ENCODE data around the gene SUPT3H.
"Not testable (repeated sequence)": the region's sequence is repeated elsewhere in the genome, so short reads cannot be mapped to it uniquely, and the experiment has no call there.

The SUPT3H gene

GRCh38 chr6:45253453-45253852 is 124.3 kb downstream of the SUPT3H start:
- DNase-seq, result no peak

- no peak for DNase-seq
Measured at GRCh38 chr6:45231660-45232059, 146.1 kb downstream of the SUPT3H start.

GRCh38 chr6:45229416-45229815 is 148.3 kb downstream of the SUPT3H start:
- no peak for DNase-seq

- DNase-seq, result no peak
Measured at GRCh38 chr6:45226081-45226480, 151.7 kb downstream of the SUPT3H start.

GRCh38 chr6:45222380-45222779 is 155.4 kb downstream of the SUPT3H start:
- DNase-seq, result no peak

- DNase-seq, result no peak
Measured at GRCh38 chr6:45215759-45216158, 162.0 kb downstream of the SUPT3H start.

DNA sequence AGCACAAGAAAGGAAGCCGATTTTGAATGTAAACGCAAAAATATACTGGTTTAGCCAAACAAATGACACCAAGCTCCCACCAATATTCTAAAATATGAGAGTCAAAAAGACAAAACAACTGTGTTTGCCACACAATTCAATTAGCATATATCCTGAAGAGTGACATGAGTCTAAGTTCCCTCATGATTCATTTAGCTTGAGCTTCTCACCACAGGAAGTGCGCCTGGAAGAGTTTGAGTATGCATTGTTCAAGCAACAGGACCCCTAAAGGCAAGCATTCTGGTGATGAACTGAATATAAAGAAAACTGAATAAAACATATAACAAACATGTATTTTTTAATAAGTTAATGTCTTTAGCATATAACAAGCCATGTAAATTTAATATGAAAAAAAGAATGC is 164.8 kb downstream of the SUPT3H start:
- no peak for DNase-seq

- DNase-seq, result no peak
Measured at GRCh38 chr6:45209762-45210161, 168.0 kb downstream of the SUPT3H start.

DNA sequence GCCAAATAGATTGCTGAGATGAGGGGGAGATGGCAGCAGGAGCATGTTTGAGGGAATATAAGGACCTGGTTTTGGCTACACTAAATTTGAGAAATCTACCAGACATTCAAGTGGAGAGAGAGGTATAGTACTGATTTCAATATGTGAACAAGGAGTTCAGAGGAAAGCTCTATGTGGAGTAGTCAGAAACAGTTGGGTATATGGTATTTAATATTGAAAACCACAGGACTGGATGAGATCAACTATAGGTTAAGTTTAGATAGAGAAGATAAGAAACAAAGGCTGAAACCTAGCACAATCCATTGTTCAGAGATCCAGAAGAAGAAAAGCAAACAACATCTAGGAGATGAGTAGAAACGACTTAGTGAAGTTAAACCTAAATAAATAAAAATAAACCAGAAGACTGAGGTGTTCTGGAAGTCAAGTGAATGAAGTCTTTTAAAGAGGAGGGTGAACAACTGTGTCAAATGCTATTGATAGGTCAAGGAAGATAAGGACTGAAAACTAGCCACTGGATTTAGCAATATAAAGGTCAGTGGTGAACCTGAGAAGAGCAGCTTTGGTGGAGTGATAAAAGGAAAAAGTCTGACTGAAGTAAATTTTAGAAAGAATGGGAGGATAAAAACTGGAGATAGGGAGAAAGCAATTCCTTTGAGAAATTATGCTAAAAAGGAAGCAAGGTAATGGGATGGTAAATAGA is 170.8 kb downstream of the SUPT3H start:
- no peak for DNase-seq

DNA sequence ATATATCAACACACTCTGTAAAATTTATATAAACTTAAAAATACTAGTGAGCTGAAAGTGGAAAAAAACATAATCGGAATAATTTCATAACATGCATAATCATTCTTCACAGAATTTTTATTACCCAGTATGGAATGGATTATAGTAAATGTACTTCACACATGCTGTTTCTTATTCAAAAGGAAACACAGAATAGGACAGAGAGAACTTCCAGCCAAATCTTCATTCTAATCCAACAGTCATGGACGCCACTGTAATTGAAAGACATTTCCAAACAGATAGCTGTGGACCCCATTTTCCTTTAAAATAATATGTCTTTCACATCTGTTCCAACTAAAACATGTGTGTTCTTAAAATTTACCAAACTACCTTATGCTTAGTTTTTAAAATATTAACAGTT is 176.2 kb downstream of the SUPT3H start:
- DNase-seq, result no peak

DNA sequence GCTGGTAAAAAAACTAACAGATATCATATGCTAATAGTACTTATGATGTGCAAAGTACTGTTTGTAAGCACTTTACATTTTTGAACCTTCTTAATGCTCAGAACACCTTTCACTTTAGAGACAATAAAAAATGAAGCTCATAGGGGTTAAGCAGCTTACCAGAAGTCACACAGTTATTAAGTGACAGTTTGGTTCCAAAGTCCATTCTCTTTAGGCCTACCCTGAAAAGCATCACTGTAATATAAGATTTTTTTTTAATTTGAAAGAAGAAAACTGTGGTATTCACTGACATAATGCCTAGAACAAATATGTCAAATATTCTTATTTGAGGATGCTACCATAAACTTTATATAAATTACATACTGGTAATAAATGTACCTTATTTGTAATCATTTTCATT is 177.2 kb downstream of the SUPT3H start:
- DNase-seq, result no peak

DNA sequence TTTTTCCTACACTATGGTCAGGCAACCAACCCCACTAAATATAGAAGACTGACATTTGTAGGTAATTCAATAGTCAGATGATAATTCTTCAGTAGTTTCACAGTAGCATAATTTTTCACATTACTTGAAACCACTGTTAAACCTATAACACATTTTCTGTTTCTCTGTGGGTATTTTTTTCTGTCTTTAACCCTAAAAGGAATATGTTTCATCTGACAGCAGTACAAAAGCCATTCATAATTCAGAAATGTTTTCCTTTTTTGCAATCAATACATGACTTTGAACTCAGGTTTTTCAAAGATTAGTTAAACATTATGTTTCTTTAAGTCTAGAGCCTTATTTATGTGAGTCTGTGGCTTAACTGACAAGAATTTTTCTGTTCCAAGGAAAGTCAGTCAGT is 178.2 kb downstream of the SUPT3H start:
- no peak for DNase-seq

DNA sequence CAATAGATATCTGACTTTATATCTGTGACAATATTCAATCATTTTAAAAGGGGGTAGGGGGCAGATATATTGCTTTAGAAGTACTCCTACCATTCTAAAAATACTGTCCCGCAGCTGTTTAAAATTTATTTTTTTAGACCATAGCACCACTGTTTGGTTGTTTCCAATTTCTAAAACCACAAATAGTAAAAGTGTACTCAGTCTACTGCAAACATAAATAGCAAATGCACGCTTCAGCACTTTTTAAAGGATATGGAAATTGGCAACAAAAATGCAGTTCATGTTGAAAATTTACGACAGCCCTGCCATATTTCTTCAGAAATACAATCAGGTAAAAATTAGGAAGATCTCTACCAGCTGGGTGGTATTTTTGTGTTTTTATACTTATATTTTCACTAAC is 181.6 kb downstream of the SUPT3H start:
- DNase-seq, result no peak

- DNase-seq, result no peak
Measured at GRCh38 chr6:45195137-45195536, 182.6 kb downstream of the SUPT3H start.

GRCh38 chr6:45192556-45192955 is 185.2 kb downstream of the SUPT3H start:
- no peak for DNase-seq

DNA sequence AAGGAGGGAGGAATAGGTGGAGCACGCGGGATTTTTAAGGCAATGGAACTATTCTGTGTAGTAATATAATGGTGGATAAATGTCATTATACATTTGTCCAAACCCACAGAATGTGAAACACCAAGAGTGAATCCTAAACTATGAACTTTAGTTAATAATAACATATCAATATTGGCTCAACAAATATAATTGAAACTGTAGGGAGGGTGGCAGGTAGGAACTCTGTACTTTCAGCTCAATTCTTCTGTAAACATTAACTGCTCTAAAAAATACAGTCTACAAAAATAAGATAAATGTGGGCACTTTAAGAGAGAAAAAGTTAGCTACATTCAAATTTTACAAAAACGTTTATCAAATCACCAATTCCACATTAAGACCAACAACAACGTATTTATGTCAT is 186.3 kb downstream of the SUPT3H start:
- DNase-seq, result no peak

DNA sequence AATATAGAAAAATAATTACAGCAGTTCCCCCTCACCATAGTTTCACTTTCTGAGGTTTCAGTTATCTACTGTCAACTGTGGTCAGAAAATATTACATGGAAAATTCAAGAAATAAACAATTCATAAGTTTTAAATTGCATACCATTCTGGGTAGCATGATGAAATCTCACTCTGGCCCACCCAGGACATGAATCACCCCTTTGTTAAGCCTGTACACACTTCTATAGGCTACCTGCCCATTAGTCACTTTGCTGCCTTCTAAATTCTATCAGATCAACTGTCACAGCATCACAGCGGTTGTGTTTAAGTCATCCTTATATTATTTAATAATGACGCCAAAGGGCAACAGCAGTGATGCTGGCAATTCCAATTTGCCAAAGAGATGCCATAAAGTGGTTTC is 189.9 kb downstream of the SUPT3H start:
- no peak for DNase-seq

GRCh38 chr6:45185403-45186251 is 192.1 kb downstream of the SUPT3H start:
- no peak for DNase-seq

DNA sequence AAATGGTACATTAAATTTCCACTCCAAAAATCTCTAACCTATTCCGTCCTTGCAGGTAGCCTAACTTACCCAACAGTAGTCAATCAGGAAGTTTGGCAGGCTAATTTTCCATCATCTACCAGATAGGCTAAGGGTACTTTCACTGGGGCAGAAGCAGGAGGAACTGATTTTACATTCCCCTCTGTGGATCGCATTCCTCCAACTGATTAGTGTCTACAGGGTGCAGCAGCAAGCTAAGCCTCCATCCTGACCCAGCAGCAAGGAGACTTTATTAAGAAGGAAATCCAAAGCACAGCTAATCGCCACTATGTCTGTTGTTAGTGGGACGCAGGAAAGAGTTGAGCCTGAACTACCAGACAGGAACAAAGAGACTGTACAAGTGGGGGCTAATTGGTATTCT is 192.8 kb downstream of the SUPT3H start:
- no peak for DNase-seq

- DNase-seq, result no peak
Measured at GRCh38 chr6:45184040-45184439, 193.7 kb downstream of the SUPT3H start.

DNA sequence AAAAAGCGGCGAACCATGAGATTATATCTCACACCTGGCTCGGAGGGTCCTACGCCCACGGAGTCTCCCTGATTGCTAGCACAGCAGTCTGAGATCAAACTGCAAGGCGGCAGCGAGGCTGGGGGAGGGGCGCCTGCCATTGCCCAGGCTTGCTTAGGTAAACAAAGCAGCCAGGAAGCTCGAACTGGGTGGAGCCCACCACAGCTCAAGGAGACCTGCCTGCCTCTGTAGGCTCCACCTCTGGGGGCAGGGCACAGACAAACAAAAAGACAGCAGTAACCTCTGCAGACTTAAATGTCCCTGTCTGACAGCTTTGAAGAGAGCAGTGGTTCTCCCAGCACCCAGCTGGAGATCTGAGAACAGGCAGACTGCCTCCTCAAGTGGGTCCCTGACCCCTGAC is 201.4 kb downstream of the SUPT3H start:
- DNase-seq, result not testable (repeated sequence)

GRCh38 chr6:45175272-45175671 is 202.5 kb downstream of the SUPT3H start:
- DNase-seq, result no peak

DNA sequence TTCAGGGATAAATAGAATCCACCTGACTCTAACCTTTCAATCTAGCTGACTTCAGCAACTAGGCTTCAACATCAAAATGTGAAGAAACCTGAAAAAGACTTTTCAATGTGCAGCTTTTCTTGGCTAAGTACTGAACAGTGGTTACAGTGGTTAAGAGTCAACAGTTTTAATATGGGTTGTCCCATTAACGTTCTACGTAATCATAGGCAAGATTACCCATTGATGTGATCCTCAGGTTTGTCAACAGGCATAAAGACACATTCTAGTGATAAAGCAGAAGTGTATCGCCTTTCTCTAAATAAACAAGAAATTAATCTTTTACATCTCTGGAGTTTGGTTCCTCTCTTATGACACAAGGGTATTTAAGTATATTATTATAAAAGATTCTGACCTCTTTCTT is 203.7 kb downstream of the SUPT3H start:
- no peak for DNase-seq

- no peak for DNase-seq
Measured at GRCh38 chr6:45171380-45171779, 206.4 kb downstream of the SUPT3H start.

DNA sequence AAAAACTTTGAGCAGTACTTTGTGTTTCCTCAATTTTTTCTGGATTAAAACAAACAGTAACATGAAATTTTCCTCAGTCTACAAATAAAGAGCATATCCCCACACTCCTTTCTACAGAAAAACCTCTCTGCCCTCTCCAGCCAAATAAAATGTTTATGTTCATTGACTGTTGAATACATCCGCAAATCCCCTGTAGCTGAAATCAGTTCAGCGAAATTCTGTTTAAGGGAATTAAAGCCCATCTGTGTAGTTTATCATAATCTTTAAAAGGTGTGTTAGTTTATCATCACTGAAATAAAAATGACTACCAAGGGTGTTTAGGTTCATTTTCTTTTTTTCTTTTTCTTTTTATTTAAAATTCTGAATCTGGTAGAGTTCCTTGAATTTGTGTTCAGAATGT is 207.4 kb downstream of the SUPT3H start:
- DNase-seq, result no peak

Data from NCI-H146 (cell line).